HG03460 (cell line): ENCODE data around the gene ELL2.
A peak's percentile ranks its signal among the peaks of the same experiment; 100 is the strongest.

Experiments used
- ATAC-seq: cut with Tn5 transposase; IDR thresholded peaks from one replicate; pipeline ENCODE4 v1.9.1; 2021; ENCODE audit not compliant: unreplicated experiment

ELL2 gene

DNA sequence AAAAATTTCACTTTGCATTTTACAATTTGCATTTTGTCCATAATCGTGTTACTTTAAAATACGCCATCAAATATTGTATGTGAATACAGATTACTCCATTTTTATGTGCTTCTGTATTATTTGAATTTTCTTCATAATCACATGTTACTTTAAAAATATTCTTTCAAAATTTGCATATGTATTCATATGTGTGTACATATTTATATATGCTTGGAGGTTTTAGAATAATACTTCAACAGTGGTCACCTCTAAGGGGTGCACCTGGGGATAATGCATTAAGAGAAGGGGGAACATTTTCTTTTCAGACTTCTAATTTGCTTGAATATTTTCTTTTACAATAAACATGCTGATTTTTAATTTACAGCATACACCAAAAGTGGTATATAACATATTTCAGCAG is 21.9 kb upstream of the ELL2 start:
- no peak for ATAC-seq

DNA sequence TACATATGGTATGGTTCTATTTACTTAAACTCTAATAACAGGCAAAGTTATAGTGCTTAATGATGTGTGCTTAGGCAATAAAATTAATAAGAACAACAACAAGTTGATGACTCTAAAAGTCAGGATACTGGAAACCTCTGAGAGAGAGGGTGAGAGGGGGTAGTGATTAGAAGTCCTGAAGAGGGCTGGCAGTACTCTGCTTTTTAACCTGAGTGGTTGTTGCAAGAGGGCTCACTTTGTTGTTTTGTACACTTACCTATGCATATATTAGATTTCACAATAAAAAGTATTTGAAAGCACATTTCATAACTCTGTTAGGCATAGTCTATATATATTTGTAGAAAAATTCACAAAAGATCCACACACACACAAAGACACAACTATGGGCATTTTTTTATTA is 21.4 kb upstream of the ELL2 start:
- no peak for ATAC-seq

DNA sequence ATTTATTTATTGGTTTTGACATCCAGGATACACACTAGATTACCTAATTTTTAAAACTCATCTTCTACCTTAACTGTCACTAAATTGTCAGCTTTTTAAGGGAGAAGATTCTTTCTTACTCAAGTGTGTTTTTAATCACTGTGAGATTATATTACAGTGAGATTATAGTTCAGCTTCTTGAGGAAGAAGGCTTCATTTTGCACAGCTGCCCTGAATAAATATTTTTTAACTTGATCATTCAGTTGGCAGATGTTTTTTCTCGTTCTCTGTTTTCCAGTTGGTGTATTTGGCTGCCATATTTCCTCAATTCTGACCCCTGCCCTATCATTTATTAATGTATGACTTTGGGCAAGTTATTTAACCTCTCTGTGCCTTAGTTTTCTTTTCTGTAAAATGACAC is 15.0 kb upstream of the ELL2 start:
- ATAC-seq = no peak

DNA sequence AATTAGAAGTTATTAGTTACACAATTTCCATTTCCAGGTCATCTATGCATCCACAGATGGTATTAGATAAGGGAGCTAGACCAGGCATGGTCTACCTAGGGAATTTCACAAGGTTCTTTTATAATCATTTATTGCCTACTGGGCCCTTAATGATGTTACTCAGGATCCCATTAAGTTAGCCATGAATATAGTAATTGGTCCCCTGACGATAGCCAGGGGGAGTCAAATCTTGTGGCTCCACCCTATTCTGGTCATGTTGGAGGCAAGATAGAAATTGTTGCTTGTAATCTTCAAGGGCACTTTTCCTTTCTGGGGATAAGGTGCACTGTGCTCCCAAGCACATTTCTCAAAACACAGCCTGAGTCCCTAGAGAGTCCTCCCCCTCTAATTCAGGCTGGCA is 14.1 kb upstream of the ELL2 start:
- ATAC-seq = no peak

DNA sequence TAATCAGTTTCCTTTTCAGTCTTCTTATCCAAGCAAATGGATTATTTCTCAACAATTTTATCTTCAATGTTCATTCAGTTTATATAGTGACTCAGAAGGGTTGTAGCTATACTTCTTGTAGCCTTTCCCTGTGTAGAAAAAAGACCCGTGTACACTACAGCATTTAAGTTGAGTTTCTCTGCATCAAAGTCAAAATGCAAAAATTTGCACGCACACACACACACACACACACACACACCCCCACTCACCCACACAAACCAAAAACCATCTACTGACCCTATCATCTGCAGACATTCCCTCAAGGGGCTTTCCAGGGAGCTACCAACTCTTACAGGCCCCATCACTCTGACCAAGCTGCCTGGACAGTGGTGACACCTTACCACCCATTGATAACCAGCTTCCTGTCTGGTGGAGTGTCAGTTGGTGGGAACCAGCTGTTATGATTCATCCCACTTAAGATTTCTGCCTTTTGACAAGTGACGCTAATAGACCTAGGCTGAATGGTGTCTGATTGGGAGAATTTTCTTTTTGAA is 12.2 kb upstream of the ELL2 start:
- ATAC-seq = peak; percentile 92

DNA sequence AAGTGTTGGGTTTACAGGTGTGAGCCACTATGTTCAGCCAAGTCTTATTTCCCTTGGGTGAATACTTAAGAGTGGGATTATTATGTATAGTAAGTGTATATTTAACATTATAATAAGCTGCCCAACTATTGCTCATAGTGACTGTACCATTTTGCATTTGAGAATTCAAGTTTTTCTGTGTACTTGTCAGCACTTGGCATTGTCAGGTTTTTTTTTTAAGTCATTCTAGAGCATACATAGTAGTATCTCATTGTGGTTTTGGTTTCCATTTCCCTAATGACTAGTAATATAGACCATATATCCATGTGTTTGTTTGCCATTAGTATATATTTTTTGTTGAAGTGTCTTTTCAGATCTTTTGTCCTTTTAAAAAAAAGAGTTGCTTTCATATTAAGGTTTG is 10.5 kb upstream of the ELL2 start:
- ATAC-seq = no peak

DNA sequence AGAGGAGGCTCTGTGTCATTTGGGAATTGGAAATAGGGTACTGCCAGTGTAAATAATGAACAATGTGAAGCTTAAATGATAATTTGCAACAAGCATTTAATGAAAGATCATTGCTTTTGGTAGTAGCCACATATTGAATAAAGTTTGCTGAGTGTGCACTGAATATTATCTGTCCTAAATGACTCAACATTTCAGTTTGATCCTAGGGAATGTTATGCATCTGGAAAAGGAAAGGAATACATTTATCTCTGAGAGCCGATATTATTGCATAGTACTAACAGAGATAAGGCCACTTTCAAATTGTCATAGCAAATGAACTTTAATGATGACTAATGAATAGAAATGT is 8.7 kb upstream of the ELL2 start:
- ATAC-seq = no peak

DNA sequence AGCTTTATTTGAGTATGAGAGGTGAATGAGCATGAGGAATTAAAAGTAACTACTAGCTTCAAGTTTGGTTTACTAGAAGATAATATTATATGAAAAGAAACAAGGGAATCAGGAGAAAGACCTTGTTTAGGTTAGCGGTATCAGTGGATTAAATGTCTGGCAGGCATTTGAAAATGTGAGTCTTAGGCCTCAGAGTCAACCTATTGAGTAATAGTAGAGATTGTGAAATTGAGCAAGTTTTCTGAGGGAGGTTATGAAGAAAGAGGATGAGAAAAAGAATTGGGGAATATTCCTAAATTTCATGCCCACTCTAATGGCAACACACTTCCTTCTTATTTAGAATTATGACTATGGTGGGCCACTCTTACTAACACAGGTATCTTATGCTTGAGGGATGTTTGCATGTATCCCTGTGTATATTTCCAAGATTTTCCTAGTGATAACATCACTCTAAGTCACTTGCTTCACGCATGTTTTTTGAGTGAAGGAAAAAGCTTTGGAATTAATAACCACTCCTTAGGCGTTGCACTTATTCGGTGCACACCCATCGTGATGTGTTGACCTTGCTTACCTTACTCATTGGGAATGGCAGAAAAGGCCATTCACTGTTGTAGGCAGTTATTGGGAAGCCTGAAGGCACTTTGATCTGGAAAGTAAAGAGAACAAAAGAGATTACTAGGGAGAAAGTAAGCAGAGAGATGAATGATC is 8.2 kb upstream of the ELL2 start:
- ATAC-seq = no peak

DNA sequence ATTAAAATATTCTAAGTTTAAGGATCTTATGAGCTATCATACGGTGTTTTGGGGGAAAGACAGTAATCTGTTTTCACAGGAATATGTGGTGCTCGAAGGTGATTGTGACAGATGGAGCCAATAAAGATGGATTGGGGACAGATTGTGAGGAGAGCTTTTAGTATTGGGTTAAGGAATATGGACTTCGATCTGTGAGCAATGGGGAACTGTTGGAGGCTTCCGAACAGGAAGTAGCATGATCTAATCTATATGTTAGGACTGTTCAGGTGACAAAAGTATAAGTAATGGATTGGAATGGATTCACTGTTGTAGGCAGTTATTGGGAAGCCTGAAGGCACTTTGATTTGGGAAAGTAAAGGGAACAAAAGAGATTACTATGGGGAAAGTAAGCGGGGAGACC is 7.4 kb upstream of the ELL2 start:
- ATAC-seq = no peak

DNA sequence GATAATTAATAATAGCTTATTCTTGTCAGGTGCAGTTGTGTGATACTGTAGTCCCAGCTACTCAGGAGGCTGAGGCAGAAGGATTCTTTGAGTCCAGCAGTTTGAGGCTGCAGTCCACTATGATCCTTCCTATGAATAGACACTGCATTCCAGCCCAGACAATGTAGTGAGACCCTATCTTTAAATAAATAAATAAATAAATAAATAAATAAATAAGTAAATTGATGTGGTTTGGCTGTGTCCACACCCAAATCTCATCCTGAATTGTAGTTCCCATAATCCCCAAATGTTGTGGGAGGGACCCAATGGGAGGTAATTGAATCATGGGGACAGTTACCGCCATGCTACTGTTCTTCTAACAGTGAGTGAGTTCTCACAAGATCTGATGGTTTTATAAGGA is 5.6 kb upstream of the ELL2 start:
- no peak for ATAC-seq

DNA sequence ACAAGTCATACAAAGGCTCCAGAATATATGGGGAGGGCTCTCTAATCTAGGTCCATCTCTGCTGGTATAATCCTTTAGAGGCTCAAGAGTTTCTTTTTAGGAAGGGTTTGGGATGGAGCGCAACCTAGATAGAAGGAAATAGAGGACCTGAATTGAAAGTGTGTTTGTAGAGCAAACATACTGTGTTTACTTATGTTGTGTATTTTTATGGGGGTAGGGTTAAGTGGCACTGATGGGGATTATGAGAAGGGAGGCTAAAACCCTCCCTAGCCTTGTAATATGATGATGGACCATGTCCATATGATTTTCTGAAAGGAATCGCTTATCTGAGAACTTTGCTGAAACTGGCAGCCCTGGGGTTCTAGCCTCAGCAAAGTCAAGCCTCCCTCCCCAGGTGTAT is 4.4 kb upstream of the ELL2 start:
- no peak for ATAC-seq

DNA sequence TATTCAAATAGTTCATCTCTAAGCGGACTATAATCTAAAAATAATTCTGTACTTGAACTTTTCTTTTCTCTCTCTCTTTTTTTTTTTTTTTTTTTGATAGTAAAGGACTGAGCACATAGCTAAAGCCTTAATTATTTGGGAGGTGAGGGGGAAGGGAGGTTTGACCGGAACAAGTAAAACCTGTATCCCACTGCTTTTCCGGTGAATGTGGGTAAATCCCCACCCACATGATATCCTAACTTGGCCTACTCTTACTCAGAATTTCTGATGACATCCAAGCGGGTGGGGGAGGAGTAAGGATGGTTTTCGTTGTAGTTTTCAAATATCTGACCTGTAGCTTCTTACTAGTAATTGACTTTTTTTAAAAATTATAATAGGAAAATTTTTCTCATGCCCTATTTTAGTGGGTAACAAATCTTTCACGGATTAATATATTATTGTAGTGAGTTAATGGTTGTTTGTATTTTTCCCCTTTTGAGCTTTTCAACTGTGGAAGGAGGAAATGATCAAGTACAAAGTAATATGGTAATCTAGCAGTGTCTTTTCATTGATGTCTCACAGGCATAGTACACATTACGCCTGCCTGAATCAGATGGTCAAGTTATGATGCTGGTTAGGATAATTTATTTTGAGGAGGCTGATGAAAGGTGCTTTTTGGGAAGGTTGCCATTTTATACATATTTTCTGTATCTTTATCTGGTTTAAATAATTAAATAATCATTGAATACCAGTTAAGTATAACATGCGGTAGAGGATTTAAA is 2.2 kb upstream of the ELL2 start:
- ATAC-seq = no peak

DNA sequence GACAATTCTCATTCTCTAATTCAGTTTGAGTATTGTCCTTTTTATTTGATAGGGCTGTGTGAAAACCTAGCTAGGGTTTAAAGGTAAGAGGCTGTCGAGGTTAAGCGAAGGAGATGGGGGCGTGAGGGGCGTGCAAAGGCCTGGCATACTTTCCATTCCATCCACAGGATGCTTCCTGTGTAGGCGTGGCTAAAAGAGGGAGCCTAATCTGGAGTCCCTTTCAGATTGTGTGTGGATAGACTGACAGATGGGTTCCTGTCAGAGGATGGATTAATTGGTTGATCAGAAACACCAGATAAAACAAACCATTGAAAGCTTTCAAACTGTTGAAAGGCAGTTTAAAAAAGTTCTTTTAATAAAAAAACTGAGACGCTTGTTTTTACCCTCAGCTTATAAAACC is 1.1 kb upstream of the ELL2 start:
- no peak for ATAC-seq

DNA sequence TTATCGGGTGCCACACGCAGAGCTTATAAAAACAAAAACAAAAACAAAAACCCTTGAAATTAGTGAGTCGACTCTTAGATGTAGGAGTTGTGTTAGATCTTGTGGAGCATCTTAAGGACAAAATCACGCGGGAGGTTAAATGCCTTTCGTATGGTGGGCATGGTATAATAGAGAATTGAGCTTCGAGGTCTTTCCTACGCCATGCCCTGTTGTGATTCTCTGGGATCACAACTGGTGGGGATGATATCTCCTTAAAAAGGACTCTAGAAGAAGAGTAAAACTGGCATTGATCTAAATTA is 773 bp upstream of the ELL2 start:
- ATAC-seq = no peak

DNA sequence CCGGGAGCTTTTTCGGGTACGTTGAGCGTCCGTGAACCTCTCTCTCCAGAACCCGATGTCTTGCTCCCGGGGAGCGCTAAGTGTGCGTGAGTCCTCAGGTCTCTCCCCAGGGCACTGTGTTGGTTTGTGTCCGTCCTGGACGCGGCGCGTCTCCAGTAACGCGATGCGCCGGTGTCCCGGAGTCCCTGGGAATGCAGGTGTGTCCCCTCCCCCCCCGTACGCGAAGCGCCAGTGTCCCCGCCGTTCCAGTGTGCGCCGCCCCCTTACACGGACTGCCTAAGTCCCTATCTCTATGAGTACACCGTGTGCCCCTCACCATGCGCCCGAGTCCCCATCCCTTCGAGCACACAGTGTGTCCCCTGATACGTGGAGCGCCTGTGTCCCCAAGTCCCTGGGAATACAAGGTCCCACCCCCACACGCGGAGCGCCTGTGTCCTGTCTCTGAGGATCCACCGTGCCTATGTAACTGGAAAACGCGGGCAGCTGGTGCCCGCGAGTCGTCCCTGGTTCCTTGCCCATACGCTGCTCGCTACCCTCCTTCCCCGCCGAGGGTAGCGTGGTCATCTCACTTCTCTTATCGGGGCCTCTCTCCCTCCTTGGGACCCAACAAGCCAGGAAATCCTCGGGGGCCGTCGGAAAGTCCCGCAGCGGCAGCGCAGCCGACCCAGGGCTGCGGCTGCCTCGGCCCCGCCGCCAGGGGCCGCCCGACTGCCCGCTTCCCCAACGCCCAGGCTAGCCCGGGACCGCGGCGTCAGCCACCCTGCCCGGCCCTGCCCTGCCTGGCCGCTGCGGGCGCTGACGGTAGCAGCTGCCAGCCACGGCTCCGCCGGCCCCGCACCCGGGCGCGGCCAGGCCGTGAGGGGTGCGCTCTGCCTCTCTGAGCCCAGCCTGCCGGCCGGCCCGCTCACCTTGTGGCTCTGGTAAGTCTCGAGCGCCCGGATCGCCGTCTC is 709 bp downstream of the ELL2 start:
- peak; percentile 56 for ATAC-seq

DNA sequence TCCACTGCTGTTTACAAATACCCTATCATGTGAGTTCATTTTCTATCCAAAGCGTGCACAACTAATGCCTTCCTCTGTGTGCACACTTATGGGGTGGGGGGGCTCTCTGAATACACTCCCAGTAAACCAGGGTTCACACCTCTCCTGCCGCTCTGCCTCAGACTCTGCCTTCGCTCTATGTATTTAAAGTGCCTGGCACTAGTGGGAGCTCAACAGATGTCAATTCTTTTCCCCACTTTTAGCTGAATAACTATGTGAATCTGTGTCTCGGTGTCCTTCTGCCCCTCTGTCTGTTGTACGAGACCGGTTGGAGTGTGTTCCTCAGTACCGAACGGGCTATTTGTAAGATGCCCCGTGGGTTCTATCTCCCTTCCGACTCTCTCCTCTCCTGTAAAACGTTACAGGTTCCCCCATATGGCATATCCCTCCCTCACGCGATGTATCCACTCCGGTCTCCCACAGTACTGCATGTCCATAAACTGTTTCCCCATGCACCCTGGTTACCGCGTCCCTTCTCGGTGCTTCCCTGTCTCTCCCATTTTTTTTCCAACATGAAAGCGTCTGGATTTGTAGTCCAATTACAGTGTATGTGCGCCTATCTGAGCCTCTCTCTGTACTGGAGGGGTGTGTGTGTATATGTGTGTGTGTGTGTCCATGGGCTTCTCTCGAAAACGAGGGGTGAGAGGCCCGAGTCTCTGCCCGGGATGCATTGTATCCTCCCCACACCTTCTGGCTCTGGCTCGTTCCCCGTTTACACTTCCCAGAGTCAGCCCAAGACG is 1.6 kb downstream of the ELL2 start:
- no peak for ATAC-seq

DNA sequence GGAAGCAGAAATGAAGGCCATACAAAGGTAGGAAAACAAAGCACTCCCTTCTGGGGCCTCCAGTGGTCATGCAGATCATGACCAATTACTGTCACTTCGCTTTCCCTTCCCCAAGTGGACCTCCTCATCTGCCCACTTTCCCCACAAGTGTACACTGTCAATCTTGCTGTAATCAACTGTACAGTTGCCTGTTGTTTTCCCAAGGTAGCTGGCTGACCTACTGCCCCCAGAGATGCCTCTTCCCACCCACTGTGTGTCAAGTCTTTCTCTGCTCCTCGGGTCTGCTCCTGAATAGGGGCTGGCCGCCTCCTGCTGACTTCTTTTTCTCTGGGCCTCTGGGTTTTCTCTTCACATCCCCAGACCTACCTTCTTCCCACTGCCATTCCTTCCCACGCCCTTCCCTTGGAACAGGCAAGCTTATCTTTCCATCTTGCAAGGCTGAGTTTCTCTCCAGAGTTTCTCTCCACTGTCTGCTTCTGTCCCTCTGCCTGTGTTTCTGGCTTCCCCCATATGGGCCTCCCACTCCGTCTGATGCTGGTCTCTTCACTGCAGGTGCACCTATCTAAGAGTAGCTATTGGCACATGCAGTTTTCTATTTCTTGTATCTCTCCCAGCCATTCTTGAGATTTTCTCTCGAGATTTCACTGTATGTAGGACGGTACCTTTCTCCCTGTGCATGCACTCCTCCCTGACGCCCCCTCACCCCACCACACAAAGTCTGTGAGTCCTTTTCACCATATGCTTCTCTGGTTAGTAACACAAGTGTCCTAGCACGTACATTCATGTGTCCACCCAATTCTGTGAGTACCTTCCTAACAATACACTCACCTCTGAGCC is 2.4 kb downstream of the ELL2 start:
- ATAC-seq = no peak

DNA sequence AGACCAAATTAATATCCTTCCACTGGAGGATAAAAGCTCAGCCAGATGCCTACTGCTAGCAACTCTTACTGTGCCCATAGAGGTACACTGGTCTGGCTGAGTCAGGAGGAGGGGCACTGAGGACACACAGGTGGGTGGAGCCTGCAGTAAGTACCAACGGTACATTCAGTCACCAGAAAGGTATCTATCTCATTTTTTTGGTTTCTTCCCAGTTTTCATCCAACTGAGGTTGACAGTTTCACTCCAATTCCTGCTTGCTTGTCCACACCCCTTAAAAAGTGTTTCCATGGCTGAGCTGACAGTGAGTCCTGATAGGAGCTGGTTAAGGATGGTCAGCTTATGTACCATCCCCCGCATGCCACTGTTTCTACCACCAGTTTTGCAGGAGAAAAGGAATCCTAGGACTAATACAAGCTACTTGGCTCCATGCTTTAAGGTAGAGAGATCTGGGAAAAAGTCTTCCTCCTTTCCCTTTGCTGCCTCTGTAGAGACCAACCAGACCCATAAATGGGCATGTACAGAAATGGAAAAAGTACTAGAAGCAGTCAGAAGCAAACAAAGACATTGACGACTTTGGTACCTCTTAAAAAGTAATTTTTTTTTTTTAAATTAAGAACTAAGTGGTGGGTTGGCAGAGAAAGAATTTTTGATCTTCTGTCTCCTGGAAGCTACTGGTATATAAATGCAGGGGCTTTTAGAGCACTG is 3.2 kb downstream of the ELL2 start:
- ATAC-seq = no peak

DNA sequence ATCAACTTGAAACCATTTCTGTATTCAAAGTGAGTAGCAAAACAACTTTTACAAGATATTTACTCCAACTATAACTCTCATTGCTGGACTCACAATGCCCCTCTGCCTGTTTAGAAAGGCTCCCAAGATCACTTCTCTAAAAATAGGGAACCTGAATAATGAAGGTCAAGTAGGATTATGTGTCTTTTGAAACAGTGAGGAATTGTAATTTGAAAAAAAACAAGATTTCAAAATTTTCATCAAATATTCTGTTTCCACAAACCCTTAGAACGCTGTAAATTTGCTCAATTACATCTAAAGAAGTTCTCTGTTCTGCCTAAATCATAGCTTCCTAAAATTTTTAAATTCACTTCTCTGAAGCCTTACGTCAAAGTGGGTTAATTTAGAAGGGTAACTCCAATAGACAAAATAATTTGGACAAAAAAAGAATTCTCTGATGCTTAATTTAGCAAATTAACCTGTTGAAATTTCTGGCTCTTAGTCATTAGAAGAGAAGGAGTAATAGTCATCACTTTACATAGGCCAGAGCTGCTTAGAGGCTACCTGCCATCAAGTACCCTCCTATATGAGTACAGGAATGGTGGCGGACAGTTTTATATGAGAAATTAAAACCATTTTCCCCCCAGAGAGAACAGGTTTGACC is 4.0 kb downstream of the ELL2 start:
- no peak for ATAC-seq
